ENCODE measurements around the gene CLEC11A.
A peak's percentile ranks its signal among the peaks of the same experiment; 100 is the strongest.

CLEC11A gene, protein sequence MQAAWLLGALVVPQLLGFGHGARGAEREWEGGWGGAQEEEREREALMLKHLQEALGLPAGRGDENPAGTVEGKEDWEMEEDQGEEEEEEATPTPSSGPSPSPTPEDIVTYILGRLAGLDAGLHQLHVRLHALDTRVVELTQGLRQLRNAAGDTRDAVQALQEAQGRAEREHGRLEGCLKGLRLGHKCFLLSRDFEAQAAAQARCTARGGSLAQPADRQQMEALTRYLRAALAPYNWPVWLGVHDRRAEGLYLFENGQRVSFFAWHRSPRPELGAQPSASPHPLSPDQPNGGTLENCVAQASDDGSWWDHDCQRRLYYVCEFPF

DNA sequence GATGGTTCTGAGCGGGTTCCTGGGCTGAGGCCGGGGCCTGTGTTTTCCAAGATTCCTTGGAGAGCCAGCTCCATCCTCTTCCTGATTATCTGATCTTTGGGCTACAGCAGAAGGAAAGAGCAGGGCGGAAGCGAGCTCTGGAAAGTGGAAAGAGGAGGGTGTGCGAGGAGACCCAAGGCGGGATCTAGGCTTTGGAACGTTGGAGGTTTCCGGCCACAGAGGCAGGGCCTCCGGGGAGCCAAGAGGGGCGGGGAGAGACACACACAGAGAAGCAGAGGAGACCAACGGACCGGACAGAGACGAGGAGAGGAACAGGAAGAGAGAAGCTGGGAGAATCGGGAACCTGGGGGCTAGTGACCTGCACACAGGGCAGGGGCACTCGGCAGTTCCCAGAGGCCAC, at the start of gene CLEC11A:
Gene CLEC11A, plus strand, starts transcription at position 296 of the 400 bp plus-strand sequence. CDS start 162 bp downstream, outside the sequence.
- peak; percentile 62 for DNase-seq (ENCODE audit: extremely low read depth, low read depth)
- TF ChIP-seq CTCF (IDR thresholded peaks at IDR 0.05; ENCODE audit: low read depth, low read length, missing control alignments): no peak
- H3K4me3 ChIP-seq (replicated peaks; ENCODE audit: low read depth, low read length): peak within 1 kb of the TSS; percentile 78

DNA sequence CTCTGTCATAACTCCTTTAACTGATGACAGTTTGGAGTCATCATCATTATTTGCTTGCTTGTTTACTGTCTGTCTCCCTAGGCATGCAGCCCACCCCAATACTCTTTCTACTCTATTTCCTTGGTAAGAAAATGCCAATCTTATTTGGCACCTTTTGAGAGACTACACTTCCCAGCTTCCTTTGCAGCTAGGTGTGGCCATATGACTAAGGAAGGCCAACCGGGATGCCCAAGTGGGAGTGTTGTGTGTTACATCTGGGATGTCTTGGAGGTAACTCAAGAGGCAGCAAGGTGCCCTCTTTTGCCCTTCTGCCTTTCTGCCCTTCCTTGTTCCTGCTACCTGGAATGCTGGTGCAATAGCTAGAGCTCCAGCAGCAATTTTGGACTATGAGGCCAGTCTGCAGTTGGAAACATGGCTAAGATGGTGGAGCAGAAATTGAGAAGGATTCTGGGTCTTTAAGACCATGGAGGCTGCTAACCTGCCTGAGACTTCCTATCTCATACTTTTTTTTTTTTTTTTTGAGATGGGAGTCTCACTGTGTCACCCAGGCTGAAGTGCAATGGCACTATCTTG, 46.5 kb upstream of the CLEC11A start:
- H3K4me3 ChIP-seq (replicated peaks; ENCODE audit: low read depth, low read length): no peak overlapping the region
- no peak for TF ChIP-seq CTCF (IDR thresholded peaks at IDR 0.05; ENCODE audit: low read depth, low read length, missing control alignments)
- no peak for DNase-seq (ENCODE audit: extremely low read depth, low read depth)

DNA sequence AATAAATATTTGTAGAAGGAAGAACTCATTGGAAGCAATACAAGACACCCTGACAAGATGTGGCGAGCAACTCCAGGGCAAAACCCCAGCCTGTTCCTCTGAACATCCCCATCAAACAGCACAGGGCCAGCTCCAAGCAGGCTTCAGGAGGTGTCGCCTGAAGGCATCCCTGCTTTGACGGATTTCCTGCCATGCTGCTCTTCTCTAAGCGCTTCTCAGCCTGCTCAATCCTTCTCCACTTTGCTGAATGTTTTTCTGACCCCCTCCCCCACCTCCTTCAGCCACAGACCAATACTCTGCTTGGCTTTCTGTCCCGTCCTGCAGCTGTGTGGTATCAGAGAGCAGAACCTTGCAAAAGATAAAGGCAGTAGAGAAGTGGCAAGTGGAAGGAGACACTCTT, 45.5 kb upstream of the CLEC11A start:
- no peak for DNase-seq (ENCODE audit: extremely low read depth, low read depth)
- no peak overlapping the region for H3K4me3 ChIP-seq (replicated peaks; ENCODE audit: low read depth, low read length)
- no peak for TF ChIP-seq CTCF (IDR thresholded peaks at IDR 0.05; ENCODE audit: low read depth, low read length, missing control alignments)

- H3K4me3 ChIP-seq (replicated peaks; ENCODE audit: low read depth, low read length): no peak overlapping the region
- TF ChIP-seq CTCF (IDR thresholded peaks at IDR 0.05; ENCODE audit: low read depth, low read length, missing control alignments): no peak
- no peak for DNase-seq (ENCODE audit: extremely low read depth, low read depth)
These were observed 44.8 kb upstream of the CLEC11A start for GRCh38 chr19:50678323-50678722.

GRCh38 chr19:50679177-50680125, 43.7 kb upstream of the CLEC11A start:
- H3K4me3 ChIP-seq (replicated peaks; ENCODE audit: low read depth, low read length): no peak overlapping the region
- no peak for TF ChIP-seq CTCF (IDR thresholded peaks at IDR 0.05; ENCODE audit: low read depth, low read length, missing control alignments)
- peak; percentile 31 for DNase-seq (ENCODE audit: extremely low read depth, low read depth)

DNA sequence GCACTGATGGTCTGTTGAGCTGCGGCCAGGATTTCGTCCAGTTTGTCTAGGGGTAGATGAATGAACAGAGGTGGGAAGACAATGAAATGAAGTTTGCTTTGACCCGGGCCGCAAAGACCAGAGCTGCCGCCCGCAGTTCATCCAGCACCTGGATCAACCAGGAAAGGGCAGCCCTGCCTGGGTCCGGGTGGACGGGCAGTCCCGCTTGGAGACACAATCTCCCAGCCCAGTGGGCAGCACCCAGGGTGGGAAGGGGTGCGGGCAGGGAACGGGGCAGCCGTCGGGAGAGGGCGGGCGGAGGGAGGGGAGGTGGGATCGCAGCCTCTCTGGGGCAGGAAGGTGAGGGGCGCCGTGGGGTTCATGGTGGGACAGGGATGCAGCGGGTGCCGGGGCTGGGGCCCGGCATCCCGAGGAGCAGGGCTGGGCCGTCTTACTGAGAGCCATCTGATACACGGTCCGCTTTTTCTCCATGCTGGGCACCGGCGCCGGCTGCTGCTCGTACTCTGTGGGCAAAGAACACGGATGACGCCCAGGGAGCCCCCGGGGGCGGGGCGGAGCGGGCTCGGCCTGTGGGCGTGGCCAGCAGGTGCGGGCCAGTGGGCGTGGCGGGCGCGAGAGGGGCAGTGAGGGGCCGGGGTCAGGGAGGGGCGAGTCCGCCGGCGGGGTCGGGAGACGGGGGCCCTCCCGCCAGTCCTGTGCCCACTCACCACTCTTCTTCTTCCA, 36.7 kb upstream of the CLEC11A start:
- H3K4me3 ChIP-seq (replicated peaks; ENCODE audit: low read depth, low read length): no peak overlapping the region
- TF ChIP-seq CTCF (IDR thresholded peaks at IDR 0.05; ENCODE audit: low read depth, low read length, missing control alignments): no peak
- DNase-seq (ENCODE audit: extremely low read depth, low read depth): no peak
